PC-3 (cell line): Measurements from ENCODE around the gene GPR132. TPM values are rescaled to one million over a fixed set of nuclear protein-coding genes. Genes with fewer than 3 reads are reported as not detected.
A peak's percentile ranks its signal among the peaks of the same experiment; 100 is the strongest.

Experiments
- ATAC-seq: fragments of 200-7000 bp; cut with Tn5 transposase; 2 replicates; pipeline ENCODE4 v1.9.1; 2020; ENCODE audit warnings: mild to moderate bottlenecking, moderate library complexity
- BruUV-seq: library from RNA; stranded (reverse); fragments of 400-500 nt; replicated peaks from 2 replicates; lab custom pipeline; 2021; lab: Mats Ljungman, UMichigan
- CTCF ChIA-PET: fragments of 300-600 bp; sonication (Branson Sonifier 250); formaldehyde crosslinking; loops from one replicate; lab custom pipeline; 2022; ENCODE audit warnings: antibody characterized with exemption; lab: Charles Lee
- POLR2A ChIA-PET: fragments of 300-600 bp; sonication (Branson Sonifier 250); formaldehyde crosslinking; loops from one replicate; lab custom pipeline; 2022; ENCODE audit warnings: antibody characterized with exemption; ENCODE audit not compliant: unreplicated experiment; lab: Charles Lee
- DNase-seq: peaks from one replicate; pipeline ENCODE4 v3.0.0-alpha.2; 2015
- H2AFZ ChIP-seq: fragments of 300-600 bp; sonication (generic); 2 replicates; pipeline ENCODE4 v1.6.0; 2016; ENCODE audit warnings: antibody characterized with exemption, low read length
- H3F3A ChIP-seq: fragments of 300-600 bp; sonication (generic); one replicate; pipeline ENCODE4 v1.6.0; 2017; ENCODE audit warnings: antibody characterized with exemption, low read length, control low read depth, mild to moderate bottlenecking; ENCODE audit not compliant: unreplicated experiment
- H3K27ac ChIP-seq: fragments of 300-600 bp; sonication (generic); 2 replicates; pipeline ENCODE4 v1.5.1; 2016; ENCODE audit warnings: mild to moderate bottlenecking, low read length
- H3K27me3 ChIP-seq: fragments of 300-600 bp; sonication (generic); 2 replicates; pipeline ENCODE4 v1.6.1; 2016; ENCODE audit warnings: low read length, mixed read lengths
- H3K36me3 ChIP-seq: fragments of 300-600 bp; sonication (generic); 2 replicates; pipeline ENCODE4 v1.6.1; 2016; ENCODE audit warnings: low read depth, mixed run types, low read length, mixed read lengths
- H3K4me1 ChIP-seq: fragments of 300-600 bp; sonication (generic); 2 replicates; pipeline ENCODE4 v1.5.1; 2016; ENCODE audit warnings: low read length; ENCODE audit not compliant: insufficient read depth
- H3K4me2 ChIP-seq: fragments of 300-600 bp; sonication (generic); 2 replicates; pipeline ENCODE4 v1.6.0; 2016; ENCODE audit warnings: low read length
- H3K4me3 ChIP-seq: fragments of 300-600 bp; sonication (generic); 2 replicates; pipeline ENCODE4 v1.5.1; 2016; ENCODE audit warnings: mild to moderate bottlenecking, low read length, mixed read lengths
- H3K79me2 ChIP-seq: fragments of 300-600 bp; sonication (generic); 2 replicates; pipeline ENCODE4 v1.6.1; 2017; ENCODE audit warnings: low read length, mixed read lengths
- H3K9ac ChIP-seq: fragments of 300-600 bp; sonication (generic); 2 replicates; pipeline ENCODE4 v1.6.0; 2016; ENCODE audit warnings: mild to moderate bottlenecking, low read length
- H3K9me2 ChIP-seq: fragments of 300-600 bp; sonication (generic); replicated peaks from 2 replicates; pipeline ENCODE4 v1.6.1; 2016; ENCODE audit warnings: mixed run types, low read length, mixed read lengths
- H3K9me3 ChIP-seq: fragments of 300-600 bp; sonication (generic); 2 replicates; pipeline ENCODE4 v1.6.1; 2016; ENCODE audit warnings: low read length, mixed read lengths
- H4K20me1 ChIP-seq: fragments of 300-600 bp; sonication (generic); 2 replicates; pipeline ENCODE4 v1.6.1; 2016; ENCODE audit warnings: low read length, mixed read lengths
- CTCF ChIP-seq: fragments of 300-600 bp; sonication (generic); conservative IDR thresholded peaks from 2 replicates; pipeline ENCODE4 v1.5.1; 2017; ENCODE audit warnings: antibody characterized with exemption, low read depth, mild to moderate bottlenecking, low read length
- EZH2 ChIP-seq: fragments of 300-600 bp; sonication (generic); IDR thresholded peaks from one replicate; pipeline ENCODE4 v1.6.1; 2017; ENCODE audit warnings: antibody characterized with exemption, mild to moderate bottlenecking, low read length; ENCODE audit not compliant: unreplicated experiment
- EZH2phosphoT487 ChIP-seq: fragments of 300-600 bp; sonication (generic); IDR thresholded peaks from 2 replicates; pipeline ENCODE4 v1.6.1; 2018; ENCODE audit warnings: mild to moderate bottlenecking, antibody characterized with exemption, low read length, borderline replicate concordance
- intact Hi-C: fragments of 100-400 bp; cut with micrococcal nuclease; formaldehyde crosslinking; loops from 2 replicates; pipeline ENCODE4 v1.9.0; 2023
- total RNA-seq: library from RNA; depleted of rRNA; stranded (reverse); fragments of >200 nt; gene quantifications from 2 replicates; pipeline ENCODE4 v1.2.3, GENCODE V29; 2014

The GPR132 gene
- total RNA-seq, 1 experiment from 2014 or later = 0.04 TPM

- Histone ChIP-seq H3K27me3 (no peaks in the 10 kb centered on the region), H3K27ac (no peak overlapping the region), H3K36me3 (peaks cover 44% of the 10 kb centered on the region), H3K4me2 (peak overlapping the region; percentile 81), H3K9me3 (no peaks in the 10 kb centered on the region), H3K9ac (0 out of 2 replicates have a peak overlapping the region, but pooled peaks have one; percentile 23), H3F3A (peaks cover 8% of the 10 kb centered on the region), H4K20me1 (peaks cover 91% of the 10 kb centered on the region), H3K4me1 (peaks cover 46% of the 10 kb centered on the region), H3K4me3 (peak overlapping the region; percentile 48), H3K9me2 (no peaks in the 10 kb centered on the region), H2AFZ (no peak overlapping the region), H3K79me2 (peaks cover 100% of the 10 kb centered on the region)
- ATAC-seq (no peak), DNase-seq (no peak)
- ChIA-PET POLR2A (interaction anchor here (0.7 kb wide), 1 partner anchor 37 kb away, joined by 3 read pairs; the partner anchor contains the start of gene AHNAK2), CTCF (interaction anchor here (0.6 kb wide), 1 partner anchor 280 kb away, joined by 10 read pairs; no protein-coding TSS in a partner anchor)
- TF ChIP-seq CTCF = no peak
- BruUV-seq = no TSS peak
- intact Hi-C loops = no loop called here
Measured at GRCh38 chr14:105015905-105016304, 49.3 kb downstream of the GPR132 start.

GRCh38 chr14:105015242-105015641, 50.0 kb downstream of the GPR132 start:
- Histone ChIP-seq H3K36me3 (peaks cover 51% of the 10 kb centered on the region), H3K4me2 (peak overlapping the region; percentile 81), H3K4me3 (peak overlapping the region; percentile 15; the same call in 1 of the 2 replicates), H3K4me1 (peaks cover 46% of the 10 kb centered on the region), H4K20me1 (peaks cover 97% of the 10 kb centered on the region), H3K79me2 (peaks cover 100% of the 10 kb centered on the region), H3K27ac (no peak overlapping the region), H3K27me3 (no peaks in the 10 kb centered on the region), H3K9ac (no peak overlapping the region), H3F3A (peaks cover 11% of the 10 kb centered on the region), H3K9me2 (no peaks in the 10 kb centered on the region), H3K9me3 (no peaks in the 10 kb centered on the region), H2AFZ (no peak overlapping the region)
- no TSS peak for BruUV-seq
- intact Hi-C loops = no loop called here
- POLR2A ChIA-PET = interaction anchor here (0.6 kb wide), 1 partner anchor 20 kb away, joined by 5 read pairs; no protein-coding TSS in a partner anchor
- CTCF ChIA-PET = interaction anchor here (0.6 kb wide), 1 partner anchor 281 kb away, joined by 10 read pairs; no protein-coding TSS in a partner anchor
- no peak for ATAC-seq
- no peak for DNase-seq
- TF ChIP-seq EZH2 = no peak
- TF ChIP-seq CTCF = no peak
- TF ChIP-seq EZH2phosphoT487 = no peak

GRCh38 chr14:105014631-105015030, 50.6 kb downstream of the GPR132 start:
- Histone ChIP-seq H4K20me1 (peaks cover 97% of the 10 kb centered on the region), H3K27me3 (no peaks in the 10 kb centered on the region), H3K4me1 (peaks cover 46% of the 10 kb centered on the region), H3K9me3 (no peaks in the 10 kb centered on the region), H3K4me3 (no peak overlapping the region; the same call in 1 of the 2 replicates), H3K4me2 (0 out of 2 replicates have a peak overlapping the region, but pooled peaks have one; percentile 4), H3F3A (peaks cover 11% of the 10 kb centered on the region), H3K79me2 (peaks cover 100% of the 10 kb centered on the region), H3K9me2 (no peaks in the 10 kb centered on the region), H2AFZ (no peak overlapping the region), H3K27ac (no peak overlapping the region), H3K9ac (no peak overlapping the region), H3K36me3 (peaks cover 51% of the 10 kb centered on the region)
- POLR2A ChIA-PET = interaction anchor here (0.6 kb wide), 2 partner anchors 20 to 42 kb away, joined by 4 to 5 read pairs; no protein-coding TSS in a partner anchor
- CTCF ChIA-PET = no interaction called here
- TF ChIP-seq CTCF (no peak), EZH2 (no peak), EZH2phosphoT487 (no peak)
- intact Hi-C loops = no loop called here
- no peak for DNase-seq
- BruUV-seq = no TSS peak
- no peak for ATAC-seq
